Mesodermal cell (in vitro differentiated cells): ENCODE results near the gene SH2B3.
A peak's percentile ranks its signal among the peaks of the same experiment; 100 is the strongest.
"Not testable (repeated sequence)": the region's sequence is repeated elsewhere in the genome, so short reads cannot be mapped to it uniquely, and the experiment has no call there.

Experiments used
- H3K27ac ChIP-seq: 2 replicates; pipeline ENCODE4 v1.7.0; 2013; ENCODE audit warnings: mild to moderate bottlenecking, low read depth, low read length, moderate library complexity; ENCODE audit not compliant: severe bottlenecking
- H3K36me3 ChIP-seq: 2 replicates; pipeline ENCODE4 v1.7.1; 2013; ENCODE audit warnings: mild to moderate bottlenecking, low read length, moderate library complexity; ENCODE audit not compliant: control insufficient read depth, insufficient read depth
- H3K4me1 ChIP-seq: one replicate; pipeline ENCODE4 v1.7.1; 2013; ENCODE audit warnings: mild to moderate bottlenecking, low read length; ENCODE audit not compliant: insufficient read depth, control insufficient read depth, poor library complexity, severe bottlenecking
- H3K4me3 ChIP-seq: 2 replicates; pipeline ENCODE4 v1.7.0; 2013; ENCODE audit warnings: low read length, control low read depth, mild to moderate bottlenecking; ENCODE audit not compliant: insufficient read depth, poor library complexity, severe bottlenecking; ENCODE audit errors: extremely low read depth
- H3K9me3 ChIP-seq: 2 replicates; pipeline ENCODE4 v1.7.1; 2013; ENCODE audit warnings: mild to moderate bottlenecking, low read length, moderate library complexity; ENCODE audit not compliant: control insufficient read depth
- WGBS, 2 experiments: methylation state at CpG; one replicate each; pipeline ENCODE4 v1.1.5; 2013; ENCODE audit warnings: missing lambda C conversion rate in 2 of 2; ENCODE audit not compliant: insufficient coverage in 2 of 2; 5-methylcytosine and 5-hydroxymethylcytosine counted together

The SH2B3 gene

DNA sequence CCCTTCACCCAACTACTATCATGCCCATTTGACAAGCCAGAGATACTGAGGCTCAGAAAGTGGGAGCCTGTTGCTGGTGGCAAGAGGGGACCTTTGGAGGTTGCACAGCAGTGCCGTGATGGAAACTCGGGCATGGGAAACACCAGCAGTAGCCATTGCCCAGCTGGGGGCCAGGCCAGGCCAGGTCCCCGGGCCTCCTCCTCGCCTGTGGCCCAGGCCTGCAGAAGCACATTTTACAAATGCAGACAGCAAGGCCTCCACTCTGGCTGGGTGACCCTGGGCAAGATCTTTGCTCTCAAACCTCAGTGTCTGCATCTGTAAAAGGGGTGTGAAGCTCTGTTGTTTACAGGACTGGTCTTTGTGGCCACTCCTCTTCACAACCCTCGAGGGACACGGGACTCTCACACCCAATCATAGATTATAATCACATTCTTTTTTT, 4.5 kb upstream of the SH2B3 start:
- no peak overlapping the region for H3K4me3 ChIP-seq
- WGBS, 2 experiments, result 90 to 92% methylated on average over 5 to 6 of the region's 6 CpGs
- no peaks in the 10 kb centered on the region for H3K36me3 ChIP-seq
- peaks cover 11% of the 10 kb centered on the region for H3K4me1 ChIP-seq
- no peaks in the 10 kb centered on the region for H3K9me3 ChIP-seq
- no peak overlapping the region for H3K27ac ChIP-seq

DNA sequence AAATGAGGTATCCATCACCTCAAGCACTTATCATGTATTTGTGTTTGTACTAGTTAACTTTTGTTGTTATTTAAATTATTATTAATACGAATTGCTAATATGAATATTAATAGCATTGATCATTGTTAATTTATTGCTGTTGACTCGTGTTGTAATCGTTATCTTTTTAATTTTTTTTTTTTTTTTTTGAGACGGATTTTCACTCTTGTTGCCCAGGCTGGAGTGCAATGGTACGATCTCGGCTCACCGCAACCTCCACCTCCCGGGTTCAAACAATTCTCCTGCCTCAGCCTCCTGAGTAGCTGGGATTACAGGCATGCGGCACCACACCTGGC, 3.3 kb upstream of the SH2B3 start:
- not testable (repeated sequence) for H3K9me3 ChIP-seq, H3K27ac ChIP-seq, H3K36me3 ChIP-seq, H3K4me3 ChIP-seq
- peaks cover 16% of the 10 kb centered on the region for H3K4me1 ChIP-seq
- WGBS, 2 experiments, result no CpG with 5 or more reads among the region's 9 CpGs

DNA sequence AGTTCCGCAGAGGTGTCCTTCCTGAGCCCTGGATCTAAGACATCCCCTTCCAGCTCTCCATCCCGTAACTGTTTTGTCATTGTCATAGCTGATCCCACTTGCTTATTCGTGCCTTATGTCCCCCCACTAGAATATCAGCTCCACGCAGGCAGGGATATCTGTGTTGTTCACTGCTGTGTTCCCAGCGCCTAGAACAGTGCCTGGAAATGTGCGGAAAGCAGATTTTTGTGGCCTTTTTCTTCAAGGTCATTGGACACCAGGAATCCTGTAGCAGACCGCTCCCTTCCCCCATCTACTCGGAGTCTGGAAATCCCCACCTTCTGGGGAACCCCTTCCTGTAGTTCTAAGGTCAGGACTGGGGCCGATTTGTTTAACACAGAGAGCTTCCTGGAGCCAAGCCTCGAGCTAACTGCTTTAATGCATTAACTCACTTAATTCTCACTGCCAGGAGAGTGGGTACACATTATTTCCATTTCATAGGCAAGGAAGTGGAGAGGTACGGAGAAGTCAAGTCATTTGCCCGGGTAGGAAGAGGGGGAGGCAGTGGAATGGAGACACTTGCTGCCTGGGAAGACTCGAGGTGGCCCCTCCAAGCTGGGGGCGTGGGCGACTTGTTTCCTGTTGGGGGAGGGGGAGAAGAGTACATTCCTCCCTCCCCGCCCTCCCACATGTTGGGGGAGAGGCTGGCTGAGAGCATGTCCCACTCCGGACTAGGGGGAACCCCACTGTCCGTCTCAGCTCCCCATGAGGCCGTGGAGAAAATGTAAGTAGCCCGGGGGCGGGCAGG, 1.2 kb upstream of the SH2B3 start:
- peaks cover 37% of the 10 kb centered on the region for H3K4me1 ChIP-seq
- H3K27ac ChIP-seq, result peak overlapping the region; percentile 98
- H3K36me3 ChIP-seq, result peaks cover 6% of the 10 kb centered on the region
- H3K4me3 ChIP-seq, result peak overlapping the region; percentile 90
- H3K9me3 ChIP-seq, result no peaks in the 10 kb centered on the region
- WGBS, 2 experiments, result 44 to 51% methylated on average over 13 of the region's 21 CpGs

DNA sequence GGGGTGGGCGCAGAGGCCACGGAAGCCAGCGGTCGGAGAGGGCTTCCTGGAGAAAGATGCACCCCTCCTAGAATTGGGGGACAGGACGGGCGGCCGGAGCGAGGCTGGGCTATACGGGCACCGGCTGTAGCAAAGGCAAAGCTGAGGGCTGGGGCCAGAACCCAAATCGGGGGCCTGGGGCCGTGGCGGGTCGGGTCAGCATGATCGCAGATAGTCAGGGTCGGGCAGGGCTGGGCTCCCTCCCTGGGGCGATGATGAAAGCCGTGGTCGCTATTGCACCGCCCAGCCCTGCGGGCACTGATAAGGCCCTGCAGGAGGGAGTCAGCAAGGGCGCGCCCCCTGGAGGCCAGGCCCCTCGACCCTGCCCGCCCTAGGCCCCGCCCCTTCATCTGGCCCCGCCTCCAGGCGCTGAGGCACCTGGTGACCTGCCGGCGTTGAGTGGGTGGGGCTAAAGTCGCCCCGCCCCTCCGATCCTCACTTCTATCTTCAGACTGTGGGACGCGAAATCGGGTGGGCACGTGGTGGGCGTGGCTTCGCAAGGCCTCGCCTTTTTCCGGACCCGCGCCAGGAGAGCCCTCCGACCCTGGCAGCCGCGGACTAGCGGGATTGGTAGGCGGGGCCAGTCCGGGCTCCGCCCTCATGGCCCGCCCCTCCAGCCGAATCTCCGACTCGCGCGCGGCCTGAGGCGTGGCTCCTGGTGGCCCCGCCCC, 419 bp upstream of the SH2B3 start:
- H3K9me3 ChIP-seq, result no peaks in the 10 kb centered on the region
- peak overlapping the region; percentile 98 for H3K27ac ChIP-seq
- H3K36me3 ChIP-seq, result peaks cover 6% of the 10 kb centered on the region
- H3K4me3 ChIP-seq, result peak overlapping the region; percentile 90
- H3K4me1 ChIP-seq, result peaks cover 44% of the 10 kb centered on the region
- WGBS, 2 experiments, result 1% methylated on average over 43 to 53 of the region's 59 CpGs

DNA sequence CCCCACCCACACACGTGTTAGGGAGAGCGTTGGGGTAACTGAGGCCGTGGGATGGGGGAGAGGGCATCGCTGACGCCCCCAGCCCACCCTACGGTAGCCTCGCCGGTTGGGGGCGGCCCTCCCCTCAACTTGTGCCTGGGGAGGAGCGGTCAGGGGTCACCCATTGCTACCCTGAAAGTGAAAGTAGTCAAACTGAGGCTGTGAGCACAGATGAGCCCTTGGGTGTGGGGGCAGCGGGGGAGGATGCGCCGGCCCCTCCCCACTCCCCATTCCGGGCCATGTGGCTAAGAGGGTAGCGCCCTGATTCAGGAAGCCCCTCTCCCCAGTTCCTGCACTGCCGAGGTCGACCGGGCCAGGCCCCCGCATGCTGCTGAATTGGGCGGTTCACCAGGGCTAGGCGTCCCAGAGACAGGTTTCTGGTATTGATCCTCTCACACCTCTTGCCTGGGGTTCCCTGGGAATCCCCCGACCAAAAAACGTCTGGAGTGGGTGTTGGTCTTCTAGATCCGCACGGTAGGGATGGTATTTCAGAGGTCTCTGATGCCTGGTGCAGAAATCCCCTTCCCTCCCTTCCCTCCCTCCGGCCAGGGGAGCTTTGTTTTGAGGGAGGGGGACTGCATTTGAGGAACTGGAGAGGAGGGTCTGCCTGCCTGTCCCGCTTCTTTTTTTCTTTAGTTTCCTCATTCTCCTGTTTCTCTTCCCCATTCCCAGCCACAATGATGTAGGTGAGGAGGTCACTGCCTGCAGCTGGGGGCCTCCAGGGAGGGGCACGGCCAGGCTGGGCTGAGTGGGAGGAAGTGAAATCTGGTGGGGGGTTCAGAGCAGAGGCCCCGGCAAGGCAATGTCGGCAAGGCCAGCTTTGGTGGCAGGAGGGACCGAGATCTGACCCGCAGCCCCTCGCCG, 1.0 kb downstream of the SH2B3 start:
- peaks cover 6% of the 10 kb centered on the region for H3K36me3 ChIP-seq
- WGBS, 2 experiments, result 7 to 10% methylated on average over 12 to 24 of the region's 34 CpGs
- peak overlapping the region; percentile 41 for H3K27ac ChIP-seq
- H3K4me1 ChIP-seq, result peaks cover 57% of the 10 kb centered on the region
- H3K4me3 ChIP-seq, result peak overlapping the region; percentile 90
- no peaks in the 10 kb centered on the region for H3K9me3 ChIP-seq

DNA sequence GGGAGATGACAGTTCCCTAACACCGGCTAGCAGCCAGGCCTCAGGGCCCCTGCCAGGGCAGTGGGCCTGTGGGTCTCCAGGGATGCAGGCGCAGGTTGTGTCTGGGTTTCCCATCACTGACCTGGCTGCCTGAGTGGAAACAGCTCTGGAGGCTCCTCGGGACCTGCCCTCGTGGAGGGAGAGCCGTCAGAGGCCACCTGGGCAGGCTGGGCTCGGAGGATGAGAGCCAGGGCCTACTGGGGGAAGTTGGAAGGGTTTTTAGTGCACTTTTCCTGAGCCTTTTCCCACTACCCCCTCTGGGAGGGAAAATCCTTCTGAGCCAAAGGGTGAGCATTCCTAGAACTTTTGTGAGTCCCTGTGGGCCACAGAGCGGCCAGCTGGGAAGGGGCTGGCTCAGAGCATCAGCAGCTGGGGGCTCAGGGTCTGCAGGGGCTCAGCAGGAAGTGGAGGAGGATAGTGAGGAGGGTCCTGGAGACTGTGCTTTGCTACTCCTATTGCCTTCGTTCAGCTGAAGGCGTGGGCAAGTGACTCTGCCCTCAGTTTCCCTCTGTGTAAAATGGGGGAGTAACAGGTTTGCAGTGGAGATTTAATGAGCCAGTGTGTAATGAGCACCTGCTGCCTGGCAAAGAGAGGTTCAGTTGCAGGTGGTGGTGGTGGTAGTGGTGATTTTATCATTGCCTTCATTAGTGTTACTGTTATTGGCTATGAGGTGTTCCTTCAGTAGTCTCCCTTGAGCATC, 1.8 kb downstream of the SH2B3 start:
- WGBS, 2 experiments, result 37 to 58% methylated on average over 5 to 6 of the region's 9 CpGs
- H3K4me1 ChIP-seq, result peaks cover 64% of the 10 kb centered on the region
- no peaks in the 10 kb centered on the region for H3K9me3 ChIP-seq
- peak overlapping the region; percentile 90 for H3K4me3 ChIP-seq
- H3K27ac ChIP-seq, result no peak overlapping the region
- H3K36me3 ChIP-seq, result peaks cover 6% of the 10 kb centered on the region

DNA sequence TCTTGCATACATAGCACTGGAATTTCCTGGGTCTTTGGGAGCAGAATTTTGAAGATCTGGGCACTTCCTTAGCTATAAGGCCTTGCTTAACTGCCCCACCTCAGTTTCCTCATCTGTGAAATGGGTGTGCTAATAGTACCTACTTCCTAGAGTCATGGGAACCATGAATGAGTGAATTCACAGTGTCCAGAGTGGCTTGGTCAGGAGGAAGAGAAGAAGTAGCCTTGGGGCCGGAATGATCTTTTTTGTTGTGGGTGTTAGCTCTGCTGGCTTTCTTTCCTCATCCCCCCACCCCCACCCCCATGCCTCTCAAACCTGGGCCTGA, 2.4 kb downstream of the SH2B3 start:
- H3K36me3 ChIP-seq, result peaks cover 6% of the 10 kb centered on the region
- no peak overlapping the region for H3K27ac ChIP-seq
- peak overlapping the region; percentile 90 for H3K4me3 ChIP-seq
- H3K9me3 ChIP-seq, result no peaks in the 10 kb centered on the region
- H3K4me1 ChIP-seq, result peaks cover 65% of the 10 kb centered on the region
- no CpG with 5 or more reads among the region's 1 CpG for WGBS, 2 experiments

DNA sequence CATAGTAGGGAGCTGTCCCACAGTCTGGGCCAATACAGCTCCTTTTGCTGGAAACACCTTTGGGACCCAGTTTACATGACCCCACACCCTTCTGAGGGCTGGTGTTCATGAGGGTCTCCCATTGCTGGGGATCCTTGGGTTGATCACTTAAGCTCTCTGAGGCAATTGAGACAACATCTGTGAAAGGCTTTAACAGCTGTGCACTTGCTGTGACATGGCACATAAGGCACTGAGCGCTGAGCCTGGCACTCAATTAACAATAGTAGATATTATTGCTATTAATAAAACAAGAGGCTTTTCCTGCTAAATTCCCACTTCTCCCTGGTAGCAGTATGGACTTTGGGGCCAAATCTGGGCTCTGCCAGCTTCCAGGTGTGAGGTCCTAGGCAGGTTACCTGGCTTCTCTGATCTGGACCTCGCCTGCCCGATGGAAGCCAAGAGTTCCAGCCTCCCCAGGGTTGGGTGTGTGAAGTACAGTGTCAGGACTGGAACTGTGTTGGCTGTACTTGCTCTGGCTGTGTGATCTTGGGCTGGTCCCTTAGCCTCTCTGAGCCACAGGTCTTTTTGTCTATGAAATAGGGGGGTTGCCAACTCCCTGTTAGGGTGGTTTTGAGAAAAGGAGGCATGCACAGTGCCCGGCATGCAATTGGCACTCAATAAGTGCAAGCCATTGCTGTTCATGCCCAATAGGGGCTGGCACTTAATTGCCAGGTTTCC, 3.1 kb downstream of the SH2B3 start:
- Histone ChIP-seq H3K27ac (peak overlapping the region; percentile 79), H3K36me3 (peaks cover 6% of the 10 kb centered on the region), H3K4me1 (peaks cover 67% of the 10 kb centered on the region), H3K9me3 (no peaks in the 10 kb centered on the region), H3K4me3 (peak overlapping the region; percentile 14)
- 85 to 93% methylated on average over 3 of the region's 4 CpGs for WGBS, 2 experiments

DNA sequence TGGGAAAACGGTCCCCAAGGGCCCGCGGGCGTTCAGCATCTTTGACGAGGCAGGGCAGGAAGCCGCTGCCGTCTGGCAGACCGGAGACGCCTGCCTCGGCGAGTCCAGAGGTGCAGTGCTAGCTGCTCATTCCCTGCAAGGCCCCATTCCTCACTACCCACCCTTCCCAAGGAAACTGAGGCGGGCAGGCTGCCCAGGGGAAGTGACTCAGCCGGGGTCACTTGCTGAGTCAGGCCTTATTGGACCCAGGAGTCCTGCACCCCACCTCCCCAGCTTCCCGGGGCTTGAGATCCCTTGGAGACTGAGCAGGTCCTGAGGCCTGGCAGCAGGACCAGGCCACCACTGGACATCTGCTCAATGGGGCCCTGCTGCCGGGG, 3.7 kb downstream of the SH2B3 start:
- H3K4me1 ChIP-seq, result peaks cover 68% of the 10 kb centered on the region
- peak overlapping the region; percentile 79 for H3K27ac ChIP-seq
- peak overlapping the region; percentile 14 for H3K4me3 ChIP-seq
- peaks cover 6% of the 10 kb centered on the region for H3K36me3 ChIP-seq
- no peaks in the 10 kb centered on the region for H3K9me3 ChIP-seq
- WGBS, 2 experiments, result 80 to 93% methylated on average over 9 to 15 of the region's 15 CpGs
